ENCODE measurements around the gene GJD4. TPM values are rescaled to one million over a fixed set of nuclear protein-coding genes. Genes with fewer than 3 reads are reported as not detected.

The GJD4 gene
- not detected for total RNA-seq

DNA sequence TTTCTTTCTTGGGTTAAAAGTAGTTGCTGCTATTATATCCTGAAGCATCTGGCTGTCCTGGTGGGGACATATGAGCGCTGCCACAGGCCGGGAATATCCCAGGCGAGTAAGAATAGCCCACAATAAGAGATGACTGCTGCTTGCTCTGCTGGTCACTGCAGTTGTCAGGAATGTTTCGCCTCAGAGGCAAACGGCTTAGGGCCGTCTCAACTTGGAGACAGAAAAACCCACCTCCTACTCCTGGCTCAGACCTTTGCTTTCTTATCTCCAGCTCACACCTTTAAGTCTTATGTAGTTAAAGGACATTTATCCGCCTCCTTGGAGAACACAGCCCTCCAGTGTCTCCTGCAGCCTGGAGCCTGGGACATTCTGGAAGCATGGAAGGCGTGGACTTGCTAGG is at the start of gene GJD4:
GJD4 (plus strand) TSS at position 151 of the 400 bp plus-strand sequence; CDS start at position 378, 227 bp downstream.

GRCh38 chr10:35642035-35642792 is 37.1 kb downstream of the GJD4 start, which contains the start of gene FZD8:
FZD8 (minus strand) TSS chr10:35642296; CDS start chr10:35641429, 867 bp downstream.

Other genes starting within 250 kb of the GJD4 start
- under 1 TPM; 0.48 to 0.53 TPM for gene FZD8, start 37.0 kb downstream of the GJD4 start, total RNA-seq